GM19467 (cell line): ENCODE measurements around the gene GAA.

ENCODE experiments used
- ATAC-seq: cut with Tn5 transposase; IDR thresholded peaks from one replicate; pipeline ENCODE4 v1.9.1; 2021; ENCODE audit warnings: mild to moderate bottlenecking, moderate library complexity; ENCODE audit not compliant: unreplicated experiment

Gene GAA

DNA sequence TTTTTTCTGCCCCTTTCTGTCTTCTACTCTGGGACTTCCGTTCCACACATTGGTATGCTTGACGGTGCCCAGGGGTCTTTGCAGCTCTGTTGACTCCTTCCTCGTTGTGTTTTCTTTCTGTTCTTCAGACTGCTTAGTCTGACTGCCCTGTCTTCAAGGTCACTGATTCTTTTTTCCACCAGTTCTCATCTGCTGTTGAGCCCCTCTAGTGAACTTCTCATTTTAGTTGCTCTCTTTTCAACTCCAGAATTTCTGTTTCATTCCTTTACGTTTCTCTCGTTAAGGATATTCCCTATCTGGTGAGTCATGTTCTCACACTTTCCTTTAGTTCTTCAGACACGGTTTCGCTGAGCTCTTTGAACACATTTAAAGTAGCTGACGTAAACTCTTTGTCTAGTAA lies 13.8 kb downstream of the GAA start:
- no peak for ATAC-seq

DNA sequence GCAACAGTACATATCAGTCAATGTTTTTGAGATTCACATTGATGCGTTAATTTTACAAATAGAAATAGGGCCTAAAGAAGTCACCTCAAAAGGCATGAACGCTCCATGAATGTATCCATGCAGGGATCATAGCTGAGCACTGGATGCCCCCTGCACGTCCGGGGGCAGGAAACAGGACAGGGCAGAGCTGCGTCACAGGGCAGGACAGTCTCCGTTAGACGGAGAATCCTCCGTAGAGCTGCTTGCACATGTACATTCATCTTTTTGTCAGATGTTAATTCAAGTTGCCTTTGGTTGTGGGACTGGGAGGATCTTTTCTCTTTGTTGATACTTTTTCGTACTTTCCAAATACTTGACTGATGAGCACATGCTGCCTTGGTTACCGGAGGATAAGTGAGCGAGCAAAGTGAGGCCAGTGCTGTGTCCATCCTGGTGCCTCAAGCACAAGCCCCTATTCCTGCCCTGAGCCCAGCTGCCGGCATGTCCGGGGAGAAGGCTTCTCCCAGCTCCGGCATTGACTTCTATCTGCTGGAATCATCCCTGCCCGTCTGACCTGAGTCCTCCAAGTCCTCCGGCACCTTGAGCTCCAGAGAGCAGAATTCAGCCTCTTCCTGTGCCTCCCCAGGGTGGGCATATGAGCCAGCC lies 15.0 kb downstream of the GAA start:
- ATAC-seq: no peak

DNA sequence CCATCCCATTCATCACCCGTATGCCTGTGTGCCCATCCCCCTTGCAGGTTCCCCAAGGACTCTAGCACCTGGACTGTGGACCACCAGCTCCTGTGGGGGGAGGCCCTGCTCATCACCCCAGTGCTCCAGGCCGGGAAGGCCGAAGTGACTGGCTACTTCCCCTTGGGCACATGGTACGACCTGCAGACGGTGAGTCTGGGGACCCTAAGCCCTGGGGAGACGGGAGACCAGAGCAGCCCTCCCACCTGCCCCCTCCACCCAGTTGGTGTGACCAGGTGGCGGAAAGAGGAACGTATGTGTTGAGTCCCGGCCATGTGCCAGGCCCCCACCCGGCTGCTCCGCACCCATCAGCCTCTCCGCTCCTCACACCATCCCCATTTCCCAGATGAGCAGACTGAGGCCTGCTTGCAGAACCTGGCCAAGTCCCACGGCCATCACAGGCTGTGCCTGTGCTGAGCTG lies 15.6 kb downstream of the GAA start:
- no peak for ATAC-seq

GRCh38 chr17:80117491-80118401 lies 16.4 kb downstream of the GAA start:
- no peak for ATAC-seq

- no peak for ATAC-seq
Measured at GRCh38 chr17:80118601-80119270, 17.4 kb downstream of the GAA start.

GRCh38 chr17:80119271-80119791 lies 17.9 kb downstream of the GAA start:
- no peak for ATAC-seq

DNA sequence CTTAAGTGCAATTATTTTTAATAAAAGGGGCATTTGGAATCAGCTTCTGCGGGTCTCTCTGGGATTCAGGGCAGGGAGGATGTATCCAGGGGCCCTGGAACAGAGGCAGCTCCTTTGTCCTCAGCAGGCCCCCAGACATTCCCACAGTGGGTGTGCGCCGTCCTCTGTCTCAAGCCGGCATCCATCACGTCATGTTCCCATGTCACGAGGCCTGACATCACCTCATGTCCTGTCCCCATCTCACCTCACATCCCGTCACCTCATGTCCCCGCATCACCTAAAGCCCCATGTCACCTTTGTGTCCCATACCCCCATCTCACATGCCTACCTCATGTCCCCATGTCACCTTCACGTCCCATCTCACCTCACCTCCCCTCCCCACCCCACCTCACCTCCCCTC lies 18.5 kb downstream of the GAA start:
- ATAC-seq: no peak

DNA sequence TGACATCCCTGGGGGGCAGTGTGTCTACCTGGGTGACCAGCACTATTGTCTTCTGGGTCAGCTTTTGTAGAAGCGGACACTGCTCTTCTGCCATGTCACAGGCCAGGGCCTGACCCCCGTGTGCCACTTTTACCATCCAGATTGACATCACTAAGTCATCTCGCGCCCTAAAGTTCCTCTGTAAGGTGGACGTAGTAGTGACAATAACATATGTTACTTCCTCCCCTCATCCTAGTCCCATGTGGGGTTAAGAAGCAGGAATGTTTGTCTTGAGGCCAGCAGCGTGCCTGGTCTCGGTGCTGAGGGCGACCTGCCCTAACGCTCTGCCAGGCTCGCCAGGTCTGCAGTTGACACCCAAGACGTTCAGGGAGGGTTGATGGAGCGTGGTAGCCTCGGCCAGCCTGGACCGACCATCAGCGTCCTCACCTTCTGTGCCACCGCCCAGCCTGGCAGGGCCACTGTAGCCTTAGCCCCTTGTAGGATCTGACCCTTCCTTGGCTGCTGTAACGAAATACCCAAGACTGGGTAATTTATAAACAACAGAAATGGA lies 20.7 kb downstream of the GAA start:
- no peak for ATAC-seq

- no peak for ATAC-seq
Measured at GRCh38 chr17:80122926-80123505, 21.6 kb downstream of the GAA start.

DNA sequence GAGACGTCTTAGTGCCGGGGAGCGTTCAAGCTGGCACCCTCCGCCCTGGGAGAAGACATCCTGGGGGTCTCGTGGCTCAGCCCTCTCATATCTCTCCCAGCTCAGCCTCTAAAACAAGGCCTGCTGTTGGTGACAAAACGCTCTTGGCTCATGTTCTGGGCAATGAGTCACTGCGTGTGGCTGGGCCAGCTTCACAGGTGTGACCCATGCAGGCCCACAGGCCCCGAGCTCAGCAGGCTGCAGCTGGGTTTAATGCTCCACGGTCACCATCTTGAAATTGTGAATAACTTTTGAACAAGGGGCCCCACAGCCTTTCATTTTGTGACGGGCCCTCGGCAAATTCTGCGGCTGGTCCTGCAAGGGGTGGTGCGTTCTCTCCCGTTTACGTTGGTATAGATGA lies 22.4 kb downstream of the GAA start:
- no peak for ATAC-seq

DNA sequence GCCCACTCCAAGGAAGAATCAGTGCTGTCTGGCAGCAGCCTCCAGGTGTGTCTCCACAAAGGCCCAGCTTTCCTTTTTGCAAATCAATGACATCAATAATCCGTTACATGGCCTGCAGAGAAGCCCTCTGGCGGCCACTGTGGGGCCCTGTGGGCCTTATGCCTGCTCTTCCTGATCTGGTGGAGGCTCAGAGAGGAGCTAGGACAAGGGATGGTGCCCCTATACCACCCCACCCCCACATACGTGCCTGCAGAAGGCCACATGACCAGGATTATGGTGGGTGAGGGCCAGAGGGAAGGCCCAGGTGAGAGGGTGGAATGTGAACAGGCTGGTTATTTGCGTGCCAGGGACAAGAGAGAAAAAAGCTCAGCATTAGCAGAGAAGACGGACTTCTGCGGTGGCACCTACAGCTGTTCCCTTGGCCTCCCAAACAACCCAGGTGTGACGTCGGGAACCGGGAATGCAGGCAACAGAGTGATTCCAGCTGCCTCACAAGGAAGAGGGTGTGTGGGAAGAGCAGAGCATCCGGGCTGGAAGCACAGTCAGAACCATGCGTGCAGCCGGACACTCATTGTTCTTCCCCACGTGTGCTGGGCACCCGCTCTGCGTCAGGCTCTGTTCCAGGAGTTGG lies 23.1 kb downstream of the GAA start:
- ATAC-seq: no peak

DNA sequence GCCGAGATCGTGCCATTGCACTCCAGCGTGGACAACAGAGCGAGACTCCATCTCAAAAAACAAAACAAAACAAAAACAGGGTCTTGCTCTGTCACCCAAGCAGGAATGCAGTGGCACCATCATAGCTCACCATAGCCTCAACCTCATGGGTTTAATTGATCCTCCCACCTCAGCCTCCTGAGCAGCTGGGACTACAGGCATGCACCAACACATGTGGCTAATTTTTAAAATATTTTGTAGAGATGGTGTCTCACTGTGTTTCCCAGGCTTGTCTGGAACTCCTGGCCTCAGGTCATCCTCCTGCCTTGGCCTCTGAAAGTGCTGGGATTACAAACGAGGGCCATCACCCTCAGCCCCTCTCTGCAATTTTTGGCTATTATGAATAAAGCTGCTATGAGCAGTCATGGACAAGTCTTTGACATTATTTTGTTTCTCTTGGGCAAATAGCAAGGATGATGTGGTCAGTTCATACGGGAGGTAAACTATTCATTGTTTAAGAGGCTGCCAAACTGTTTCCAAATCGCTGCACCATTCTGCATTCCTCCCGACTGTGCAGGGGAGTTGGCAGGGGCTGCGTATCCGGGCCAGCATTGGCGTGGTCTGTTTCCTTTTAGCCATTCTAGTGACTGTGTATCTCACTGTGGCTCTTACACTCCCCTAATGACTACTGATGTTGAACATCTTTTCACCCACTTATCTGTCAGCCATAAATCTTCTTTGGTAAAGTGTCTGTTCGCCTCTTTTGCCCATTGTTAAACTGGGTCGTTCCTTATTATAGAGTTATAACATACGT lies 24.5 kb downstream of the GAA start:
- ATAC-seq: no peak

GRCh38 chr17:80126449-80126715 lies 25.0 kb downstream of the GAA start:
- no peak for ATAC-seq

DNA sequence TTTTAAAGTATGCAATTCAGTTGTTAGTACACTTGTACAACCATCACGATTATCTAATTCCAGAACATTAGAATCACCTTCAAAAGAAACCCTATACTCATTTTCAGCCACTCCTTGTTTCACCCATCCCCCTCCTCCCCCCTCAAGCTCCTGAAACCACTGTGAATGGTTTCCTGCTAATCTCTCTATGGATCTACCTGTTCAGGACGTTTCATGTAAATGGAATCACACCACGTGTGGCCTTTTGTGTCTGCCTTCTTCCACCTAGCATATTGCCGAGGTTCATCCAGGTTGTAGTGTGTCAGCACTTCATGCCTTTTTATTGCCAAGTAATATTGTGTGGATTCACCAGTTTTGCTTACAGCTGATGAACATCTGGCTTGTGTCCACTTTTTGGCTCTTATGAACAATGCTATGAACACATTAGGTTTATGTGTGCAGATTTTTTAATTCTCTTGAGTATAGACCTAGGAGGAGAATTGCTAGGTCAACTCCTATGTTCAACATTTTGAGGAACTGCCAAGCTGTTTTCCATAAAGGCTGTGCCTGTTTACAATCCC lies 27.7 kb downstream of the GAA start:
- no peak for ATAC-seq

DNA sequence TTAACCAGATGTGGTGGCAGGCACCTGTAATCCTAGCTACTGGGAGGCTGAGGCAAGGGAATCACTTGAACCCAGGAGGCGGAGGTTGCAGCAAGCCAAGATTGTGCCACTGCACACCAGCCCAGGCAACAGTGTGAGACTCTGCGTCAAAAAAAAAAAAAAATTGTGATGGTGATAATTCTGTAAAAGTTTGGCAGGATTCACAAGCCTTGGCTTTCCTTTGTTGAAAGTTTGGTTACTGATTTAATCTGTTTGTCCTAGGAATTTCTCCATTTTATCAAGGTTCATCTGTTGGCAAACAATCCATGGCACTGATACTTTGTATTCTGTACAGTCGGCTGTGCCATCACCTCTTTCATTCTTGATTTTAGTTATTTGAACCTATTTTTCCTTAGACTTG lies 29.6 kb downstream of the GAA start:
- no peak for ATAC-seq

- no peak for ATAC-seq
Measured at GRCh38 chr17:80132906-80133625, 31.7 kb downstream of the GAA start.

GRCh38 chr17:80133626-80133970 lies 32.2 kb downstream of the GAA start:
- ATAC-seq: no peak

- ATAC-seq: no peak
Measured at GRCh38 chr17:80137131-80137530, 35.8 kb downstream of the GAA start.

- no peak for ATAC-seq
Measured at GRCh38 chr17:80138856-80139426, 37.6 kb downstream of the GAA start.
